Measurements from ENCODE around the gene RPS27.
"Not testable (repeated sequence)": the region's sequence is repeated elsewhere in the genome, so short reads cannot be mapped to it uniquely, and the experiment has no call there.

The RPS27 gene

GRCh38 chr1:153985941-153986761 is 4.4 kb upstream of the RPS27 start, which contains the start of gene RAB13:
RAB13 (minus strand) TSS chr1:153986339; CDS start chr1:153986236, 103 bp downstream.
- peak; percentile 91 for DNase-seq (ENCODE audit: low read depth, low spot score)

DNA sequence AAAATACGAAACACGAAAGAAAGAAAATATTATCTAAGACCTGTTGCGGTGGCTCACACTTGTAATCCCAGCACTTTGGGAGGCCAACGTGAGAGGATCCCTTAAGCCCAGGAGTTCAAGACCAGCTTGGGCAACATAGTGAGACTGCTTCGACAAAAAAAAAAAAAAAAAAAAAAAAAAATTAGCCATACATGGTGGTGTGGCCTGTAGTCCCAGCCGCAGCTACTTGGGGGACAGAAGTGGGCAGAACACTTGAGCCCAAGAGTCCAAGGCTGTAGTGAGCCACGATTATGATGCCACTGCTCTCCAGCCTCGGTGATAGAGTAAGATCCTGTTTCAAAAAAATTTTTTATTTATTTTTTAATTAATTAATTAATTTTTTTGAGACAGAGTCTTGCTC is 2.9 kb upstream of the RPS27 start:
- DNase-seq (ENCODE audit: low read depth, low spot score) = no peak

GRCh38 chr1:153991151-153991630 is 629 bp downstream of the RPS27 start:
- DNase-seq (ENCODE audit: low read depth, low spot score) = no peak

DNA sequence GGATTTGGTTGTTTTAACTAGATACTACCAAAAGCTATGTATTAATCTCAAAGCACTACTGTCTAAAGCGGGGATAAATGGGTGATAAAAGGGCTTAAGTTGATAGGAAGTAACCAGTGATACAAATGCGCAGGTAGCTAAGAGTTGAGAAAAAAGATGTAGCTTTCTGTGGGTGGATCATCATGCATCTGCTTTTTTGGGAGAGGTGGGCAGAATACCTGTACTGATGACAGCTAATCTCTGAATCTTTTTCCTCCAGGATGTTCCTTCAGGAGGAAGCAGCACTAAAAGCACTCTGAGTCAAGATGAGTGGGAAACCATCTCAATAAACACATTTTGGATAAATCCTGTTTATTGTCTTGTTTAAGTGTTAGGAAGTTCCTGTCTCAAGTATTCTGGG is 1.2 kb downstream of the RPS27 start:
- DNase-seq (ENCODE audit: low read depth, low spot score) = no peak

DNA sequence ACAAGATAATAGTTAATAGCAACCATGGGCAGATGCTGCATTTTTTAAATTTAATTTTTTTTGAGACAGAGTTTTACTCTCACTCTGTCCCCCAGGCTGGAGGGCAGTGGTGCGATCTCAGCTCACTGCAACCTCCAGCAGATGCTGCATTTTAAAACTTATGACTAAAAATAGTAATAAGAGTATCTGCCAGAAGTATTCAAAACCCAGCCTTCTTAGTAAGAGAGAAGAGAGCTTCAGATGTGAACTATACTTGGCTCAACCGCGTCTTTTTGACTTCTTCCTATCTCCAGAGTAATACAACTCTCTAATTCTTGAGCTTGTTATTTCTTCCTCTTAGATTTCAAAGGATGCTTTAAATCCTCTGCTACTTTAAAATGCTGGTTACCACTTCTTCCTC is 4.6 kb downstream of the RPS27 start:
- no peak for DNase-seq (ENCODE audit: low read depth, low spot score)

DNA sequence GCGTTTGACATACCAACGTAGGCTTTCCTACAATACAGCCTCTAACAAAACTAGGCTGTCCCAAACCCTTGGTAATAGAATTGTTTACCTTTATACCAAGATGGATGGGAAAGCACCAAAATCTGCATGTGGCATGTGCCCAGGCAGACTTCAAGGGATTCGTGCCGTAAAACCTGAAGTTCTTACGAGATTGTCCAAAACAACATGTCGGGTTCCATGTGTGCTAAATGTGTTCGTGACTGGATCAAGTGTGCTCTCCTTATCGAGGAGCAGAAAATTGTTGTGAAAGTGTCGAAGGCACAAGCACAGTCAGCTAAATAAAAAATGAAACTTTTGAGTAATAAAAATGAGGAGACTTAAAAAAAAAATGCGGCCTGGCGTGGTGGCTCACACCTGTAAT is 5.1 kb downstream of the RPS27 start:
- DNase-seq (ENCODE audit: low read depth, low spot score) = no peak

DNA sequence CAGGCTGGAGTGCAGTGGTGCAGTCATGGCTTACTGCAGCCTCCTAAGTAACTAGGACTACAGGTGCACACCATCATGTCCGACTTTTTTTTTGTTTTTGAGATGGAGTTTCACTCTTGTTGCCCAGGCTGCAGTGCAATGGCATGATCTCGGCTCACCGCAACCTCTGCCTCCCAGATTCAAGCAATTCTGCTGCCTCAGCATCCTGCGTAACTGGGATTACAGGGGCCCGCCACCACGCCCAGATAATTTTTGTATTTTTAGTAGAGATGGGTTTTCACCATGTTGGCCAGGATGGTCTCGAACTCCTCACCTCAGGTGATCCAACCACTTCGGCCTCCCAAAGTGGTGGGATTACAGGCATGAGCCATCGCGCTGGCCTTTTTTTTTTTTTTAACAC is 6.3 kb downstream of the RPS27 start:
- not testable (repeated sequence) for DNase-seq (ENCODE audit: low read depth, low spot score)

- DNase-seq (ENCODE audit: low read depth, low spot score) = no peak
Observed at GRCh38 chr1:154000420-154000819, 9.9 kb downstream of the RPS27 start.

DNA sequence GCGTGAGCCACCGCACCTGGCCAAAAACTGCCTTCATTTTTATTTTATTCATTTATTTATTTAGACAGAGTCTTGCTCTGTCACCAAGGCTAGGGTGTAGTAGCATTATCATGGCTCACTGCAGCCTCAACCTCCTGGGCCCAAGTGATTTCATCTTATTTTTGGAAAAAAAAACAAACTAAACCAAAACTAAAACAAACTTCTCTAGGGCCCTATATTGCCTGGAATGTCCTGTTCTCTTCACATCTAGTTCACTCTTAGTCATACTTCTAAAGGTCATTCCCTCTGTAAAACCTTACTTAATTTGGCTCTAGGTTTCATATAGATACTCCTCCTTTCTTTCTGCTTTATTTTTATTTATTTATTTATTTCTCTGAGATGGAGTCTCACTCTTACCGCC is 15.6 kb downstream of the RPS27 start:
- peak; percentile 32 for DNase-seq (ENCODE audit: low read depth, low spot score)

DNA sequence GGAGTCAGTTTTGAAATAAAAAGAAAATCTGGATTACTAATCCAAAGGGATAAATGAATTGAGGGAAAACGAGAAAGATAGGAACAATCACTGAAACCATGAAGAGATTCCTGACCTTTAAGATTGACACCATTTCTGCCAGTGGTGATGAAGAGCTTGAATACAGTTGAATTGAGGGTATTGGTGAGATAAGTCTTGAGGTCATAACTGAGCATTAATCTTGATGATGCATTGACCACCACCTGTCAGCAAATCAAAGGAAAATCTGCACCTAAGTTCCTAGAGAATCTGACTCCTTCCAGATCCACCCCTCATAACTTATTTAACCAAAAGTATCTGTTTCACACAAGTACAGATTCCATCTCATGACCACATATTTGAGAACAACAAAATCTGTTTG is 21.6 kb downstream of the RPS27 start:
- DNase-seq (ENCODE audit: low read depth, low spot score) = no peak

DNA sequence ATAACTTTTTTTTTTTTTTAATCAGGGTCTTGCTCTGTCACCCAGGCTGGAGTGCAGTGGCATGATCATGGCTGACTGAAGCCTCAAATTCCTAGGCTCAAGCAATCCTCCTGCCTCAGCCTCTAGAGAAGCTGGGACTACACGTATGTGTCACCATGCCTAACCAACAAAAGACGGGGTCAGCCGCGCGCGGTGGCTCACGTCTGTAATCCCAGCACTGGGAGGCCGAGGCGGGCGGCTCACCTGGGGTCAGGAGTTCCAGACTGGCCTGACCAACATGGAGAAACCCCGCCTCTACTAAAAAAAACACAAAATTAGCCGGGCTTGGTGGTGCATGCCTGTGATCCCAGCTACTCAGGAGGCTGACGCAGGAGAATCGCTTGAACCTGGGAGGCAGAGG is 22.0 kb downstream of the RPS27 start:
- not testable (repeated sequence) for DNase-seq (ENCODE audit: low read depth, low spot score)

DNA sequence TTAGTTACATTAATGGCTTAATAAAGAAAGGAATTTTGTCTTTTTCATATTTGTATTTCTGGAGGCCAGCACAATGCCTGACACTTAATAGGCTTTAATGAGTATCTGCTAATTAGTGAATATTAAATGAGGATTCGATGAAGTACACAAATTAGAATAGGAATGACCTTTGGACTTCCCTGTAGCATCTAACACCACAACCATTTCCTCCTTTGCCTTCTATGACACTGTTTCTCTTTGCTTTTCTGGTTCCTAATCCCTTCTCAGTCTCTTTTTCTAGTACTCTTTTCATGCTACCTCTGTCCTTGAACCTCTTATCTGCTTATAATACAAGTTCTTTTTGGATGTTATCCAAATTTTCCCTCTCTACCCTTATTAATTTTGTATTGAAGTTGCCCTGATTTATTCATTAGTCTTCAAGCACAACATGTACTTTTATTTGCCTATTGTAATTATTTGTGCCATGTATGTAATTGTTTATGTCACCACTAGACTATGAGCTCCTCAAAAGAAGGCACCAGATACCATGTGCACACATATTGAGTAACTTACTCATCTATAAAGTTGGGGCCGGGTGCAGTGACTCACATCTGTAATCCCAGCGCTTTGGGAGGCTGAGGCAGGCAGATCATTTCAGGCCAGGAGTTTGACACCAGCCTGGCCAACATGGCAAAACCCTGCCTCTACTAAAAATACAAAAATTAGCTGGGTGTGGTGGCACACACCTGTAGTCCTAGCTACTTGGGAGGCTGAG is 23.8 kb downstream of the RPS27 start:
- DNase-seq (ENCODE audit: low read depth, low spot score) = no peak

- DNase-seq (ENCODE audit: low read depth, low spot score) = no peak
Observed at GRCh38 chr1:154019269-154019668, 28.7 kb downstream of the RPS27 start.

GRCh38 chr1:154019940-154020339 is 29.4 kb downstream of the RPS27 start:
- no peak for DNase-seq (ENCODE audit: low read depth, low spot score)

- DNase-seq (ENCODE audit: low read depth, low spot score) = not testable (repeated sequence)
Observed at GRCh38 chr1:154033697-154034096, 43.1 kb downstream of the RPS27 start.

Data from astrocyte of the hippocampus (primary cell).